ENCODE data around the gene DNM1. TPM values are rescaled to one million over a fixed set of nuclear protein-coding genes. Genes with fewer than 3 reads are reported as not detected.

The DNM1 gene
- total and polyA plus RNA-seq, 2 donors (not counting 3 experiments of a cell fraction or from before 2014, with no cell fraction given): 0.59 to 2.9 TPM

DNA sequence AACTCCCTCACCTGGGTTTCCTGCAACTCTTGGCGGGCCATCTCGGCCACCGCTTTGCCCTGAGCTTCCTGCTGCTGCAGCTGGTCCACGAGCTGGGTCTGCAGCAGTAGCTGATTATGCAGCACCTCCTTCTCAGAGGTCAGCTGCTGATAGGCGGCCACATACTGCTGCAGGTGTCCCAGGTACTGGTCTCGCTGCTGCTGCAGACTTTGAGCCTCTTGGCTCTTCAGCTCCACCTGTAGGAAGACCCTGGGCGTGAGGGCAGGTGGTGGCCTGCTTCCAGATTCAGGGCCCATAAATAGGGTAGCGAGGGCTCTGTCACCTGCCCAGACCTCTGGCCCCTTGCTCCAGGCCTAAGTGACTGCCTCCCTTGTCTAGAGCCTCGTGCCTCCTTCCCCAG is 56.0 kb downstream of the DNM1 start:
- no peaks in the 10 kb centered on the region for H4K20me1 ChIP-seq (replicated peaks; ENCODE audit: control insufficient read depth, extremely low read depth, insufficient read depth, low read length)
- no TSS peak for BruUV-seq (replicated peaks)
- TF ChIP-seq POLR2A (IDR thresholded peaks at IDR 0.05; ENCODE audit: low read depth, low read length): no peak
- TF ChIP-seq POLR2AphosphoS5 (IDR thresholded peaks at IDR 0.05; ENCODE audit: insufficient read depth, low read depth, low read length): no peak
- TF ChIP-seq, protein P1, sequence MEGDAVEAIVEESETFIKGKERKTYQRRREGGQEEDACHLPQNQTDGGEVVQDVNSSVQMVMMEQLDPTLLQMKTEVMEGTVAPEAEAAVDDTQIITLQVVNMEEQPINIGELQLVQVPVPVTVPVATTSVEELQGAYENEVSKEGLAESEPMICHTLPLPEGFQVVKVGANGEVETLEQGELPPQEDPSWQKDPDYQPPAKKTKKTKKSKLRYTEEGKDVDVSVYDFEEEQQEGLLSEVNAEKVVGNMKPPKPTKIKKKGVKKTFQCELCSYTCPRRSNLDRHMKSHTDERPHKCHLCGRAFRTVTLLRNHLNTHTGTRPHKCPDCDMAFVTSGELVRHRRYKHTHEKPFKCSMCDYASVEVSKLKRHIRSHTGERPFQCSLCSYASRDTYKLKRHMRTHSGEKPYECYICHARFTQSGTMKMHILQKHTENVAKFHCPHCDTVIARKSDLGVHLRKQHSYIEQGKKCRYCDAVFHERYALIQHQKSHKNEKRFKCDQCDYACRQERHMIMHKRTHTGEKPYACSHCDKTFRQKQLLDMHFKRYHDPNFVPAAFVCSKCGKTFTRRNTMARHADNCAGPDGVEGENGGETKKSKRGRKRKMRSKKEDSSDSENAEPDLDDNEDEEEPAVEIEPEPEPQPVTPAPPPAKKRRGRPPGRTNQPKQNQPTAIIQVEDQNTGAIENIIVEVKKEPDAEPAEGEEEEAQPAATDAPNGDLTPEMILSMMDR (IDR thresholded peaks at IDR 0.05; ENCODE audit: extremely low read depth in 1 of 2, insufficient read depth in 1 of 2, low read depth in 1 of 2, low read length in 2 of 2): no peak
- no peak for TF ChIP-seq EZH2 (IDR thresholded peaks at IDR 0.05; ENCODE audit: borderline replicate concordance, low read depth, low read length, severe bottlenecking)
- no peak for TF ChIP-seq JUN (IDR thresholded peaks at IDR 0.05; ENCODE audit: borderline replicate concordance, insufficient read depth, insufficient read length, low read depth)
- no peak for TF ChIP-seq MYC (IDR thresholded peaks at IDR 0.05; ENCODE audit: low read depth, low read length)
- TF ChIP-seq, protein P2, sequence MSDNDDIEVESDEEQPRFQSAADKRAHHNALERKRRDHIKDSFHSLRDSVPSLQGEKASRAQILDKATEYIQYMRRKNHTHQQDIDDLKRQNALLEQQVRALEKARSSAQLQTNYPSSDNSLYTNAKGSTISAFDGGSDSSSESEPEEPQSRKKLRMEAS (IDR thresholded peaks at IDR 0.05; ENCODE audit: insufficient read depth, insufficient read length): no peak
- TF ChIP-seq GATA2 (IDR thresholded peaks at IDR 0.05; ENCODE audit: insufficient read depth, insufficient read length, low read depth, low read length): no peak
- TF ChIP-seq FOS (IDR thresholded peaks at IDR 0.05; ENCODE audit: borderline replicate concordance, insufficient read depth, low read length): no peak
- no peaks in the 10 kb centered on the region for H3K4me1 ChIP-seq (ENCODE audit: control insufficient read depth, extremely low read depth, insufficient read depth, low read length)
- no peaks in the 10 kb centered on the region for H3K27me3 ChIP-seq (ENCODE audit: control insufficient read depth in 2 of 2, insufficient read depth in 2 of 2, low read length in 2 of 2)
- H2AFZ ChIP-seq (ENCODE audit: low read depth, low read length): no peak overlapping the region
- H3K9ac ChIP-seq (replicated peaks; ENCODE audit: extremely low read depth, insufficient read depth, low read length): no peak overlapping the region
- no peak for FAIRE-seq
- CTCF ChIA-PET: no interaction called here
- dilution Hi-C loops (cut with MboI; ENCODE audit: extremely low pct_ligation_motif_present, low sequenced_read_pairs): no loop called here
- H3K79me2 ChIP-seq (ENCODE audit: control insufficient read depth, insufficient read depth, low read length): no peaks in the 10 kb centered on the region
- H3K27ac ChIP-seq (ENCODE audit: insufficient read depth, low read depth, low read length): no peak overlapping the region
- no peak for DNase-seq (ENCODE audit: low read depth, low spot score)
- no peaks in the 10 kb centered on the region for H3K9me1 ChIP-seq (replicated peaks; ENCODE audit: control insufficient read depth, extremely low read depth, insufficient read depth, low read length)
- H3K4me2 ChIP-seq (ENCODE audit: insufficient read depth, low read length): no peak overlapping the region
- intact Hi-C loops (cut with micrococcal nuclease): no loop called here
- H3K36me3 ChIP-seq (ENCODE audit: control insufficient read depth in 2 of 2, extremely low read depth in 1 of 2, insufficient read depth in 2 of 2, low read length in 2 of 2): peaks cover 6 to 54% of the 10 kb centered on the region in 2 experiments
- no peak overlapping the region for H3K4me3 ChIP-seq (replicated peaks in 1 of 3; ENCODE audit: insufficient read depth in 1 of 3, low read depth in 1 of 3, low read length in 3 of 3)
- H3K9me3 ChIP-seq (replicated peaks; ENCODE audit: control insufficient read depth, insufficient read depth, low read length): no peaks in the 10 kb centered on the region
- POLR2A ChIA-PET: no interaction called here
